GM21360 (cell line): Measurements from ENCODE around the gene ITGB1BP1.
A peak's percentile ranks its signal among the peaks of the same experiment; 100 is the strongest.

Source experiments
- ATAC-seq: cut with Tn5 transposase; IDR thresholded peaks from one replicate; pipeline ENCODE4 v1.9.1; 2021; ENCODE audit warnings: mild to moderate bottlenecking, moderate library complexity; ENCODE audit not compliant: unreplicated experiment

Gene ITGB1BP1, protein sequence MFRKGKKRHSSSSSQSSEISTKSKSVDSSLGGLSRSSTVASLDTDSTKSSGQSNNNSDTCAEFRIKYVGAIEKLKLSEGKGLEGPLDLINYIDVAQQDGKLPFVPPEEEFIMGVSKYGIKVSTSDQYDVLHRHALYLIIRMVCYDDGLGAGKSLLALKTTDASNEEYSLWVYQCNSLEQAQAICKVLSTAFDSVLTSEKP

GRCh38 chr2:9423100-9423921 is at the start of gene ITGB1BP1, which contains the start of gene CPSF3:
TSS of gene ITGB1BP1 (minus strand) at chr2:9423528. CDS start at chr2:9418697, 4,831 bp downstream.
TSS of gene CPSF3 (plus strand) at chr2:9423654. CDS start at chr2:9423774, 120 bp downstream.
- peak; percentile 80 for ATAC-seq

- ATAC-seq: no peak
Measured at GRCh38 chr2:9472511-9472910, 49.2 kb upstream of the ITGB1BP1 start.

- ATAC-seq: no peak
Measured at GRCh38 chr2:9471206-9471605, 47.9 kb upstream of the ITGB1BP1 start.

GRCh38 chr2:9467687-9468086 is 44.4 kb upstream of the ITGB1BP1 start:
- no peak for ATAC-seq

GRCh38 chr2:9466147-9466683 is 42.9 kb upstream of the ITGB1BP1 start:
- ATAC-seq: no peak

DNA sequence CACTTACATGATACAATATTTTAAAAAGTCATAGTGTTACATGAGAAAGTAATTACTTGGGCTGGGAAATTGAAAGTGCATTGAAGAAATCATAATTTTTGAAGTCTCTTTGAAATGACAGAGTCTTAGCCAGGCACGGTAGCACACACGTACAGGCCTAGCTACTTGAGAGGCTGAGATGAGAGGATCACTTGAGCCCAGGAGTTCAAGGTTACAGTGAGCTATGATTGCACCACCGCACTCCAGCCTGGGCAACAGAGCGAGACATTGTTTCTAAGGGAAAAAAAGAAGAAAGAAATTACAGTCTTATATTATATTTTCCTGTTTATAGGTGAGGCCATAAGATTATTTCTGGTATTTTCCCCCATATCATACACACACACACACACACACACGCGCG is 41.8 kb upstream of the ITGB1BP1 start:
- ATAC-seq: no peak

GRCh38 chr2:9463698-9464034 is 40.3 kb upstream of the ITGB1BP1 start:
- ATAC-seq: no peak

- ATAC-seq: no peak
Measured at GRCh38 chr2:9462886-9463697, 39.8 kb upstream of the ITGB1BP1 start.

DNA sequence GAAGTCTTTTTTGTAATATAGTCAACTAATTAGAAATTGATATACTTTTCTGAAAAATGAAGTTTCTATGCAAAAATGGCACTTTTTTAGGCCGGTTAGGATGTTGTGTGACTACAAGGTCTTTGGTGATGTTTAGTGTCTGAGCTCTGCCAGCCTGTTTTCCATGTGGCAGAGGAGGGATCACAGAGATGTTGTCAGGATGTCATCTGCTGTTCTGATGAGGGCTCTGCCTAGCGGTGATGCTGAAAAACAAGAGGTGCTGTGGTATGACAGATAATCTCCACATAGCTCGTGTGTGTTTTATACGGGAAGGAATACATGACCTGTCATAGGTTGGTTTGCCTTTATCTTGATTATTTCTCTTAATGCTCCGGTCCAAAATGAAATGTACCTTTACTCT is 39.0 kb upstream of the ITGB1BP1 start:
- no peak for ATAC-seq

DNA sequence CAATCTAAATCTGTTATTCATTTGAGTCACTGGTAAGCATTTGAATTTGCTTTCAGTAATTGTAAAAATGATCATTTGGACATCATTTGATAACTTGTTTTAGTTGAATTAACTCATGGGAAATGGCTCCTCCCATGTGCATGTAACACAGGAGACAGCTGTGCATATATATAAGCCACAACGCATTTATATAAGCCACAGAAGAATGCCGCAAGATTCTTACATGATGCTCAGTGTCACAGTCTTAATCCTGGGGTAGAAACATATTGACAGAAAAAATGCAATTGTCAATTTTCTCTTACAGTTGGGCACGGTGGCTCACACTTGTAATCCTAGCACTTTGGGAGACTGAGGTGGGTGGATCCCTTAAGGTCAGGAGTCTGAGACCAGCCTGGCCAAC is 37.8 kb upstream of the ITGB1BP1 start:
- ATAC-seq: no peak

DNA sequence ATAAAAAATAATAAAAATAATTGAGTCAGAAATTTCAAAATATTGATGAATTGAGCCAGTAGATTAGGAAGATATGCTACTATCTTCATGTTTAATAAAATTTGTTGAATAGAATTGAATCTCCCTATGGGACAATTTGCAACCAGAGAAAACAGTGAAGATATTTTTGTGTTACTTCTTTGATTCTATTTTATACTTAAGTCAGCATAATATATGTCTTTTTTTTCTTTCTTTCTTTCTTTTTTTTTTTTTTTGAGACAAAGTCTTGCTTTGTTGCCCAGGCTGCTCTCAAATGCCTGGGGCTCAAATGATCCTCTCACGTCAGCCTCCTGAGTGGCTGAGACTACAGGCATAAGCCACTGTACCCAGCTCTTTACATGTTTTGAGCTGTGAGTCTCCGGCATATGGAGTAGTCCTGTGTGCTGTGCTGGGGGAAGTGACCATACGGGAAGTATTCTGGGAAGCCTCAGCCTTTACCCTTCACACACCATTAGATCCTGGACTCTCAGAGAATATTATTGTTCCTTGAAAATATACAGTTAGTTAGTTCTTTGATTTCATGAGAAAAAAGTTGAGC is 37.2 kb upstream of the ITGB1BP1 start:
- ATAC-seq: no peak

DNA sequence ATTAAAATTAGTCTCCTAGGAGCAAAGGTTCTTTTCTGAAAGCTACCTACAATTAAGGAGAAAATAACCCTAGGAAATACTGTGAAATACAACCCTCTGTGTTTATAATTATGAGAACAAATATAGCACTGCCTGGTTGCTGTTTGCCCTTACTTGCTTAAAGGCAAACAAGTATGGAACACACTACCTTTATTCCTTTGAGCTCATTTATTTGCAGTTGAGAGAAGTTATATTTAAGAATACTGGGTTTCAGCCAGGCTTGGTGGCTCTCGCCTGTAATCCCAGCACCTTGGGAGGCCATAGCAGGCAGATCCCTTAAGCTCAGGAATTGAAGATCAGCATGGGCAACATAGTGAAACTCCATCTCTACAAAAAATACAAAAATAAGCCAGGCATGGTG is 27.9 kb upstream of the ITGB1BP1 start:
- ATAC-seq: no peak

GRCh38 chr2:9445089-9445488 is 21.8 kb upstream of the ITGB1BP1 start:
- ATAC-seq: no peak

DNA sequence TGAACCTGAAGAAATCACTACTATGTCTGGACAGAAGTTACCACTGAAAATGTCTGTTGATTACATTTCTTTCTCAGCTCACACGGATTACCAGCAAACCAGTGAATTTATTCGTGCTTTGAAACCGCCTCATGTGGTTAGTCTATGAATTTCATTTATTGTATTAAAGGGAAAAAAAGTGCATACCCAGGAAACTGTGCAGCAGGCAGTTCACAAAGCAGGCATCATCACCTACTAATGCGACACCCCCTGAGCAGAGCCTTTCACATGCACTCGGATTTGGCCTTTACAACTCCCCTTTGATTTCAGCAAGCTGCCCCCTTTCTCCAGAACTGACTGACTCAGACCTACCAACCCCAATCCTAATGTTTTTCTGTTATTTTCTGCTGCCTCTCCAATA is 20.2 kb upstream of the ITGB1BP1 start:
- no peak for ATAC-seq

DNA sequence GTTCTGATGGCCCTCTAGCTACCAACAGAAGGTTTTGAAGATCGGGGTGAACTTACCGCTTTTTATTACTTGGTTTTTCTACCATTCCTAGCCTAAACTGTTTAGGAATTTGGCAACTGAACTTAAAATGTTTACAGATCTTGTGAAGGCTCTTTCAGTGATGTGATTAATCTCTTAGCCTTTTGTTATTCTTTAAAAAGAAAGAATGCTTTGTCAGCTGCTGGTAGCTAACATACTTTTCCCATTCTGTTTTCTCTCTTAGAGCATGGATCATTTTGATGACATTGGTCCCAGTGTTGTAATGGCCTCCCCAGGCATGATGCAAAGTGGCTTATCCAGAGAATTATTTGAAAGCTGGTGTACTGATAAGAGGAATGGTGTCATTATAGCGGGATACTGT is 18.2 kb upstream of the ITGB1BP1 start:
- ATAC-seq: no peak

DNA sequence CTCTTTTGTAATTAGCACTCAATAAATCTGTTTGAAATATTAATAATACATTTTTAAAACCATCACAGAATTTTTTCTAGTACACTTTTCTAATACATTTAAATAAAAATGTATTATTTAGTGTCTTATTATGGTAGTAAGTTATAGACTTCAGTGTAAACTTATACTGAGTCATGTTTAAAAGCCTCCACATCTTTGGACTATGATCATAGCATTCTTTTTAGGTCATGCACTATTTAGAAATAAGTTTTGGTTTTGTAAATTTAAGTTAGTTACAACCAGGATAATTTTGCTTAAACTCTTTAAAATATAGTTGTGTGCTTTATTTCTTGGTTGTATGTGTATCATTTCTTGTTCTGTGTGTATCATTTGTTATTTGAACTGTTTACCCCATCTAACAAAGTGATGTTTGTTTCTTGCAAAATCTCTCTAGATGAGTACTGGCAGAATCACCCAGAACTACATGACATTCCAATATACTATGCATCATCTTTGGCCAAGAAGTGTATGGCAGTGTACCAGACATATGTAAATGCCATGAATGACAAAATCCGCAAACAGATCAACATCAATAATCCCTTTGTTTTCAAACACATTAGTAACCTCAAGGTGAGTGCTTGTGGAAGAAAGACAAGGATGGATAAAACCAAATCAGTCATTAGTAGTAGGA is 16.9 kb upstream of the ITGB1BP1 start:
- ATAC-seq: no peak

DNA sequence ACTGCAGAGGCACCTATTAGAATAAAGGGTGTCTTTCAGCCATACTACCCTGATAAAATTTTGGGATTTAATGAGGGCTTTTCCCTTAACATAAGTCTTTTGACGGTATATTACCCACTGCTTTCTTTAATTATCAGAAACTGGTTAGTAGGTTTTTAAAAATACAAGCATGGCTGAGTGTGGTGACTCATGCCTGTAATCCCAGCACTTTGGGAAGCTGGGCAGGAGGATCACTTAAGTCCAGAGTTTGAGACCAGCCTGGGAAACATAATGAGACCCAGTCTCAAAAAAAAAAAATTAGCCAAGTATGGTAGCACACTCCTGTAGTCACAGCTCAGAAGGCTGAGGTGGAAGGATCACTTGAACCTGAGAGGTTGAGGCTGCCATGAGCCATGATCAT is 16.2 kb upstream of the ITGB1BP1 start:
- no peak for ATAC-seq

DNA sequence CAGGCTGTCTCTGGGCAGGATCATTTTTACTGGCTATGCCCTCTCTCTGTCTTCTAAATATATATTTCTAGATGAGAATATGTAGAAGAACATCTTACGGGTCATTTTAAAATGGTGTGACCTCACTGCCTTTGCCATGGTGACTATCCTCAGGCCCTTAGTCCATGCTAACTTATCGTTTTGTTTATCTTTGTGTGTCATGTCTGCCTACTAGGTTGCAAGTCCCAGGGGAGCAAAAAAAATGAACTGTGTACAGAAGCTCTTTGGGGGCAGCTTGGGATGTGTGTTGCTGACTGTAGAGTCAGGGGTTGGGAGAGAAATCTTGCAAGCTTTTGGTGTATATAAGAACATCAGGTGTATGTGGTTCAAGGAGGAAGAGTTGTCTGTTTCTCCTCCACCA is 11.2 kb upstream of the ITGB1BP1 start:
- ATAC-seq: no peak

DNA sequence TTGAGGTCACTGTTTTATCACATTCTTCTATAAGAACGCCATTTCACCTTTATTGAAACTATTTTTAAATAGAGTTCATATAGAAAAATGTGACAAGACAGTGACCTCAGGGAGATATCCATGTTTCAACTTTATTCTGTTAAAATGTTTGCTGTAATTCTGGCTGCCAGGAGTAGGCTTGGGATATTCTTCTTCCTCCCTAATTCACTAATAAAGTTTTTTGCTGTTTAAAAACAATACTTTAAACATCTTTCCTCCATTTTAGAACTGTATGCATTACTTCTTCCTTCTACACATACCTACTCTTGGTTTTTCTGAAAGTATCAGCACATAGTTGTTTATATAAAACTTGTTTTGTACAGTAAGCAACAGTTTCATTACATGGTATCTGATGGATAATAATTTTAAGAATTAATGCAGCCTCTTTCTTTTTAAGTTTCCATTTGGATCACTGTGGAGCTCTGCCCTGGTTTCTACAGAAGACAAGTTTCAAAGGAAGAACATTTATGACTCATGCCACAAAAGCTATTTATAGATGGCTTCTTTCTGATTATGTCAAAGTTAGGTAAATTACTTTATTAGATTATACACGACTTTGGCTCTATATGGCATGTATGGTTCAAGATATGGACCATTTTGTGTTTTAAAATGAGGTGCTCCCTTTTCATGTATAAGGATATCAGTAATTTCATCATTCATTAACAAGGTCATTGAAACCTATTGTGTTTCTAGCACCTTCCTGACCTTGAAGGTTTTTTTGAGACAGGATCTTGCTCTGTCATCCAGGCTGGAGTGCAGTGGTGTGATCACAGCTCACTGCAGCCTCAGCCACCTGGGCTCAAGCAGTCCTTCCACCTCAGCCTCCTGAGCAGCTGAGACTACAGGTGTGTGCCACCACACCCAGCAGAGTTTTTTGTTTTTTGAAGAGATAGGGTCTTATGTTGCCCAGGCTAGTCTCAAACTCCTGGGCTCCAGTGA is 7.3 kb upstream of the ITGB1BP1 start:
- no peak for ATAC-seq
